Brain pericyte (primary cell): ENCODE data around the gene CUX1.

ENCODE experiments used
- DNase-seq: peaks from one replicate; pipeline ENCODE4 v3.0.0-alpha.2; 2012; ENCODE audit warnings: low read depth, low spot score

The CUX1 gene

DNA sequence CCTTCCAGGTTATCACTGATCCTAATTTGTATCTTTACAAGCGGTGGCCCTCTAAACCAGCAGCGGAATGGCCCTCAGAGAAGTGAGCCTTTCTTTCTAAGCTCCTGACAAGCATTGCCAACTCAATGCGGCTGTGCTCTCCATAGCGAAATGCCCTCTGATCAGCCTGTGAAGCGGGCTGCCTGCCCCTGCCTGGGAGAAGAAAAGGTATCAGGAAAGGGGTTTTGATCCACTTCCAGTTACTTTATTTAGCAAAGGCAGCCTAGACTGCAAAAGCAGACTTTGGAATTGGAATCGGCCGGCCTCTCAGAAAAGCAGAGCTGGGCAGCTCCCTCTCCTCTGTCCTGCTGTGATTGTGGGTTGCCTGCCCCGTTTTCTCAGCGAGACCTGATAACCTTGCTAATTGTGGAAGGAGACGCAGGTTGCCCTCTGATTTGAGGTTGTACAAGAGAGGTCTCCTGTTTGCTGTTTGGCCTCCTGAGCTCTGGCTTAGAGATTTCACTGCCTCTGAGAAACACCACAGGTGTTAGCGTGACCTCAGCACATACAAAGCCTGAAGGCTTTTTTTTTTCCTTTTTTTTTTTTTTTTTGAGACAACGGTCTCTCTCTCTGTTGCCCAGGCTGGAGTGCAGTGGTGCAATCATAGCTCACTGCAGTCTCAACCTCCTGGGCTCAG is 415.3 kb downstream of the CUX1 start:
- no peak for DNase-seq

DNA sequence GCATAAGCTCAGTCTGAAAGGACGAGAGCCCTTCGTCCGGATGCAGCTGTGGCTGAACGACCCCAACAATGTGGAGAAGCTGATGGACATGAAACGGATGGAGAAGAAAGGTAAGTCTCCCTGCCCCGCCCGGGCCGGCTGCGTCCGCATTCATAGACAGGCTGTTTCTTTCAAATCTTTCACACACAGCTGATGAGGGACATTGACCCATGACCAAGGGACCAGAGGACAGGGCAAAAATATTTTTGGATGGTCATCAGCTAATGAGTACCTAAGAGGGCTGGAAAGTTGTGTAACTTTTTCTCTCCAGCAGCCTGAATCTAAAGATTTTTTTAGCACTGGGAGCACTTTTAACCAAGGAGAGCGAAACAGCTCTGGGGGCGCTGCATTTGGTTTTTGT is 416.7 kb downstream of the CUX1 start:
- DNase-seq: no peak

DNA sequence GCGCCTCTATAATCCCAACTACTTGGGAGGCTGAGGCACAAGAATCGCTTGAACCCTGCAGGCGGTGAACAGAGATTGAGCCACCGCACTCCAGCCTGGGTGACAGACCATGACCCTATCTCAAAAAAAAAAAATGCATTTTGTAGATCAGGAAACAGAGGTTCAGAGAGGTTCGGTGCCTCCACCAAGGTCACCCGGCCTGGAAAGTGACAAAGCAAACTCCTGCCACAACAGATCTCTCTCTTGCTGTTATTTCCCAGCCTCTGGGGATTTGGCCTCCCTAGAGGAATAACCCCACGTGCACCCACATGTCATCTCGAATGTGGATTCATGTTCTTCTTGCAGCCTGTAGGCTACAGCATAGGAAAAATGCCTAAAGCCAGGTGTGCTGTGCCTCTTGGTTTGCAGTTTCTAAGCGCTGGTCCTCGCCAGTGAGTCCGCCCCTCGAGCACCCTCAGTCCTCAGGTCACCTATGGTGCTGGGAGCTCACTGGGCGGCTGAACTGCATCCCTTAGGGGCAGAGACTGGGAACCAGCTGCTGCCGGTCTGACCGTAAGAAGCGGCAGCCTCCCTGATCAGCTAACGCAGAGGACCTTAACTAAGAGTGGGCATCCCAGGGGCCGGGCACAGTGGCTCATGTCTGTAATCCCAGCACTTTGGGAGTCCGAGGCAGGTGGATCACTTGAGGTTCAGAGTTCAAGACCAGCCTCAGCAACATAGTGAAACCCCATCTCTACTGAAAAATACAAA is 417.6 kb downstream of the CUX1 start:
- no peak for DNase-seq

DNA sequence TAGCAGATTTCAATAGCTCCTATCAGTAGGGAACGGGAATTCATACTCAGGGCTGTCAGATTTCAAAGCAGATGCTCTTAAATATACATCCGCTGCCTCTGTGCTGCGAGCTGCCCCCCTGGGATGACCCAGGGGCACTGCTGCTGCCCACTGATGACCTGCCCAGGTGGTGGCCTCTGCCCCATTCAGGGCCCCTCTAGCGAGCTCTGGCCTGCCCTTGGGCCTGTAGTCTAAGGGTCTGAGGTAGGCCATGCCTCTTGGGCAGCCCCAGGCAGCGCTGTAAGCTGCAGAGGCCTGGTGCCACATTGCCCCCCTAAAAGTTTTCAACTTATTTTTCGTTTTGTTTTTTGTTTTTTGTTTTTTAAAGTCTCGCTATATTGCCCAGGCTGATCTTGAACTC is 418.7 kb downstream of the CUX1 start:
- DNase-seq: no peak

- peak; percentile 77 for DNase-seq
These were observed 419.3 kb downstream of the CUX1 start for GRCh38 chr7:102236592-102237287.

DNA sequence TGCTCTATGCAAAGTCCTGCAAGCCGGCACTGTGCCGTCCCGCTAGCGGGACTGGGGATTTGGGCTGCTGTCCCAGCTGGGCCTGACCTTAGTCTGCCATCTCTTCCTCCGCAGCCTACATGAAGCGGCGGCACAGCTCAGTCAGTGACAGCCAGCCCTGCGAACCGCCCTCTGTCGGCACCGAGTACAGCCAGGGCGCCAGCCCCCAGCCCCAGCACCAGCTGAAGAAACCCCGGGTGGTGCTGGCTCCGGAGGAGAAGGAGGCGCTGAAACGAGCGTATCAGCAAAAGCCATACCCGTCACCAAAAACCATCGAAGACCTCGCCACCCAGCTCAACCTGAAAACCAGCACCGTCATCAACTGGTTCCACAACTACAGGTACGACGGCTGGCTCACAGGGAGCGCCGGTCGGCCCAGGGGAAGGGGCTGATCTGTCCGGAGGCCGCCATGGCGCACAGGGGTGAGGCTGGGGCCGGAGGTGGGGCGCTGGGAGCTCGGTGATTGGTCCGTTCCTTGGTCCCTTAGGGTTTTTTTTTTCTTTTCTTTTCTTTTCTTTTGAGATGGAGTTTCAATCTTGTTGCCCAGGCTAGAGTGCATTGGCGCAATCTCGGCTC is 421.9 kb downstream of the CUX1 start:
- no peak for DNase-seq

DNA sequence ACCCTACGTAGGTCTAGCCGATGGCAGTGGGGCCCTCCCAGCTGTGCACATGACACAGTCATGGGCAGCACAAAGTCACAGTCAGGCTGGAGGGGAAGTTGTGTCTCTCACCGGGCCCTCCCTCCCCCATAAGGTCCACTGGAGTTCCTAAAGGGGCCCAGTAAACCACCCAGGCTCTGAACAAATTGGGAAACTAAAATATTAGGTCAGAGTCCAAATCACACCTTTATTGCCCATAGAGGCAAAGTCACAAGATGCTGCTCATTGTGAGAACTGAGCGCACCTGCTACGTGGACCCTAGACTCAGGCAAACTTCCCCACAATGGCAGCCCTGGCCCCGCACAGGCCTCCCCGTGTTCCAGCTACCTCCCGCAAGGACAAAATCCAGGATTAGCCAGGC is 424.0 kb downstream of the CUX1 start:
- no peak for DNase-seq

- no peak for DNase-seq
These were observed 427.2 kb downstream of the CUX1 start for GRCh38 chr7:102244601-102245000.

DNA sequence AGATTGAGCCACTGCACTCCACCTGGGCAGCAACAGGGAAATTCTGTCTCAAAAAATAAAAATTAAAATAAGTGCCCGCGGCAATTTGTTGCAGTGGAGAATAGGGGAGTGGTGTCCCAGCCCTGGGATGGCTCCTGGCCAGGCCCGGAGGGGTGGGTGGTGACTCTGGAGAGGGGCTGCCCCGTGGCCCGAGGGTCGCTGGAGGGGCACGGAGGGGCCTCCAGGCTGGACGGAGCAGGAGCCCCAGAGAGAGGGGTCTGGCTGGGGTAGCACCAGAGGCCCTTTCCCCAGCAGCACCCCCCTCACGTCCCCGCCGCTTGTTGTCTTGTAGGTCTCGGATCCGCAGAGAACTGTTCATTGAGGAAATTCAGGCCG is 430.6 kb downstream of the CUX1 start:
- no peak for DNase-seq

DNA sequence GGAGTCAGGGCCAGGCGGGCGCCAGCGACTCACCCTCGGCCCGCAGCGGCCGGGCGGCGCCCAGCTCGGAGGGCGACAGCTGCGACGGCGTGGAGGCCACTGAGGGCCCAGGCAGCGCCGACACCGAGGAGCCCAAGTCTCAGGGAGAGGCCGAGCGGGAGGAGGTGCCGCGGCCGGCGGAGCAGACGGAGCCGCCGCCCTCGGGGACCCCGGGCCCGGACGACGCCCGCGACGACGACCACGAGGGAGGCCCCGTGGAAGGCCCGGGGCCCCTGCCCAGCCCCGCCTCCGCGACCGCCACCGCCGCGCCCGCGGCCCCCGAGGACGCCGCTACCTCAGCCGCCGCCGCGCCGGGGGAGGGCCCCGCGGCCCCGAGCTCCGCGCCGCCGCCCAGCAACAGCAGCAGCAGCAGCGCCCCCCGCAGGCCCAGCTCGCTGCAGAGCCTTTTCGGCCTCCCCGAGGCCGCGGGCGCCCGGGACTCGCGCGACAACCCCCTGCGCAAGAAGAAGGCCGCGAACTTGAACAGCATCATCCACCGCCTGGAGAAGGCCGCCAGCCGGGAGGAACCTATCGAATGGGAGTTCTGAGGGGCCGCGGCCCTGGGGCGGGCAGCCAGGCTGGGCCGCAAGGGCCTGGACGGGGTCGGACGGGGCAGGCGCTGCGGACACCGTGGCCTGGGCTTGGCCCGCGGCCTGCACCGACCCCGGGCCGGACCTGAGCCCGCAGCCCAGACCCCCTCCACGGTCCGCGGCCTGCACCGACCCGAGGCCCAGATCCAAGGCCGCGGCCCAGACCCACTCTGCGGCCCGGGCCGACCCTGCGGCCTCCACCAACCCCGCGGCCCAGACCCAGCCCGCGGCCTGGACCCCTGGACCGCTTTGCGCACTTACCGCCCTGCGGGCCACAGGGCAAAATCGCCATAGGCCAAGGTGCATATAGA is 431.3 kb downstream of the CUX1 start:
- no peak for DNase-seq

GRCh38 chr7:102251531-102252365 is 434.3 kb downstream of the CUX1 start:
- no peak for DNase-seq

- DNase-seq: no peak
These were observed 435.0 kb downstream of the CUX1 start for GRCh38 chr7:102252366-102252982.

DNA sequence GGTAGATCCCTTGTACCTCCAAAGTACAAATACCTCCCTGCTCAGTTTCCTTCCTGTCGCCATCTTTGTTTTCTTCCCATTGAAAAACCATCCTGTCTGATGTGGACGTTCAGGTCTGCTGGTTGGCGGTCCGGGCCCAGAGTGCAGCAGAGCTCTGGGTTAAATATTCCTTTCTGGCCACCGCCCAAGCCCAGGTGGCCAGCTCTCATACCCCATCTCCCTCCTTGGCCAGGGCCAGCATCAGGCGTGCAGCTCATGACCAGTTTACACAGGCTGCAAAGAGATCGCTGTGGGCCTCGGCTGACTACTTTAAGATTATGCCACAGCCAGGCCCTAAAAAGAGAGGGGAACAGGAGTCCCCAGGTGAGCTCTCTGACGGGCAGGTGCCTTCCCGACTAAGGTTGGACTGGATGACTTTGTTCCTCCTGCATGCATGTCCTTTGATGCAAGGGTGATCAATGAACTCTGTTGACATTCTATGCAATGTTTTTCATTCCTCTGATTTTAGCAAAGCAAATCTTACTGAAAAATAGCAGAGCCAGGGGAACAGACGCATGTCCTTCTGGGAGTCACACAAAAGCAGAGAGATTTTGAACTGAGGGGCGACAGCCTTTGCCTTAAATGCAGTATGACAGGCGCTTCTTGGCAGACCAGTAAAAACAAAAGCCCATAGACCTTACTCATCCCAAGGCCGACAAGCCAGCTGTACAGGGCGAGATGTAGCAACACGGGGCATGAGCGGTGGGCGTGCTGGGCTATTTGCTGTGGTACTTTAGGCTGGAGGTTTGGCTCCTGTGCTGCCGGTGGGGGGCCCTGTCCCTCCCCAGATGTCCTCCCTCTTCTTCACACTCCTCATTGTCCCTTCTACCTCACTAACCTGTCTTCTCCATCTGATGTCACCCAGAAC is 435.9 kb downstream of the CUX1 start:
- DNase-seq: no peak

GRCh38 chr7:102253973-102254370 is 436.5 kb downstream of the CUX1 start:
- DNase-seq: no peak

DNA sequence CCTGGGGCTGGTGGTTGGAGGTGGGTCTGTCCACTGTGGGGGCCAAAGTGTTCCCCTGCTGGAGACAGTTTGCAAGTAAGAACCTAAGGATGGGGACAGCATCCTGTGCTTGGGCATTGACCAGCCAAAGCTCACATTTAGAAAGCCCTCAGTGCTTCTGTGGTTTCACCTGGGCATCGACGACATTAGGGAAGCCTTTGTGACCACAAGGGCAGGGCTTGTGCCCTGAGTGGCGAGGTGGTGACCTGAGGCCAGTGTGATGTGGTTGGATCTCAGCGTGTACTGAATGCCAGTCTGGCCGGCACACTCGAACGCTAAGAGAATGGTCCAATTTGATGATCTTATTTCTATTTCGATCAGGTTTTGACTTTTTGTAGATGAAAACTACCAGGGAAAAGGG is 437.1 kb downstream of the CUX1 start:
- no peak for DNase-seq

GRCh38 chr7:102255501-102255900 is 438.1 kb downstream of the CUX1 start:
- DNase-seq: no peak

DNA sequence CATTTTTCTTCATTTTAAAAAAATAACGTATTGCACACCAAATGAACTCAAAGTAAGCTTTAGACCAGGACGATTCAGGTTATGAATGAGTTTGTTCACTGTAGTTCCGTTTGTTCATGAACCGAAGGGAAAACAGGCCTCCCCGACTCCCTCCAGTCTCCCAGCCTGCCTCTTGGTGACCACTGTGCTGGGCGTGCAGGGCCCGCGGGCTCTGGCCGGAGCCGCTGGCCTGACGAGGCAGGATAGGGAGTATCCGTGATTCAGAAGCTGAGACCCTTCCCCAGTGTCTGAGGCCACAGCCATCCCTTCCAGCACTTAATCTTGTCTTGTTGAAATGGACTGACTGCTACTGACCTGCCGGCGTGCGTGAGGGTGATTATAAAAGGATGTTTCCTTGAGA is 438.5 kb downstream of the CUX1 start:
- DNase-seq: no peak

DNA sequence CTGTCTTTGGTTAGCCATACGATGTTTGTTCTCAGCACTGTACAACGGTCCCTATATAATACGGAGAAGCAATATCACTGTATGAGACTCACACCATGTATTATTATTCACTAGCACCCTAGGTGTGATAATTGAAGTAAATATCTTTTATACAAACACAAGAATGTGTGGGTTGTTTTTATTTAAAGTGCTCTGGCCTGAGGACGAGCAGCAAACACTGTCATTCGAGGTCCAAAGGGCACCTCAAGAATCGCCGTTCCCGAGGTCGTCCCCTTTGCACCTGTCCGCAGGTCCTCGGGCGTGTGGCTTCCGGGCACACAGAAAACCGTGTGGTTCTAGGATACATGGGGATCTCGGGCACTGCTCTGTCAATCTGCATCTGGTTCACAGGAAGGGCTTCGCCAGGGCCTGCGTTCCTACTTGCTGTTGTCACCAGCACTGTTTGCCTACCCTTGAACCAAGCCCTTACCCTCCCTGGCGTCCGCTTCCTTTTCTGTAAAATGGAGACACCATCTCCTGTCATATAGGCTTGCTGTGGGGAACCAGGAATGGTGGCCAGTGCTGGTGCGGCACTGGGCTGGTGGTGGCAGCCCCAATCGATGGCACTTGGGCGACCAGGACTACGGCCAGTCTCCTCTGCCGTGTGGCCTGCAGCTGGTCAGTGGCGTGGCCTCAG is 440.8 kb downstream of the CUX1 start:
- no peak for DNase-seq
